Occipital lobe (tissue), 2 donors: ENCODE data around the gene KNDC1. TPM values are rescaled to one million over a fixed set of nuclear protein-coding genes. Genes with fewer than 3 reads are reported as not detected.
"Not testable (repeated sequence)": the region's sequence is repeated elsewhere in the genome, so short reads cannot be mapped to it uniquely, and the experiment has no call there.

Experiments used
- DNase-seq: peaks from one replicate; lab custom pipeline; 2025; lab: John Stamatoyannopoulos, UW
- total RNA-seq: library from RNA; depleted of rRNA; stranded (reverse); fragments of >200 nt; gene quantifications from one replicate; pipeline ENCODE4 v1.2.3, GENCODE V29; 2014

Gene KNDC1
- total RNA-seq, 1 donor from 2014 or later: 5.9 TPM

- DNase-seq: no peak
These were observed 61.3 kb downstream of the KNDC1 start for GRCh38 chr10:133221331-133221730.

- DNase-seq: not testable (repeated sequence)
These were observed 61.7 kb downstream of the KNDC1 start for GRCh38 chr10:133221756-133222155.

GRCh38 chr10:133224076-133224475, 64.1 kb downstream of the KNDC1 start:
- DNase-seq: no peak

- no peak for DNase-seq
These were observed 64.8 kb downstream of the KNDC1 start for GRCh38 chr10:133224756-133225372.

- no peak for DNase-seq
These were observed 65.7 kb downstream of the KNDC1 start for GRCh38 chr10:133225707-133226191.

GRCh38 chr10:133226251-133226808, 66.3 kb downstream of the KNDC1 start:
- DNase-seq: no peak

- no peak for DNase-seq
These were observed 67.2 kb downstream of the KNDC1 start for GRCh38 chr10:133227256-133227655.

GRCh38 chr10:133229265-133230043, 69.4 kb downstream of the KNDC1 start:
- DNase-seq: no peak

GRCh38 chr10:133230044-133230361, 70.0 kb downstream of the KNDC1 start, which contains the start of gene UTF1:
Gene UTF1 (plus strand): TSS chr10:133230217. CDS start chr10:133230289, 72 bp downstream.
- no peak for DNase-seq

GRCh38 chr10:133230387-133231195, 70.6 kb downstream of the KNDC1 start:
- DNase-seq: no peak

- DNase-seq: no peak
These were observed 71.4 kb downstream of the KNDC1 start for GRCh38 chr10:133231244-133231945.

- no peak for DNase-seq
These were observed 72.0 kb downstream of the KNDC1 start for GRCh38 chr10:133231946-133232574.

GRCh38 chr10:133234796-133235195, 74.8 kb downstream of the KNDC1 start:
- not testable (repeated sequence) for DNase-seq

- DNase-seq: no peak
These were observed 75.3 kb downstream of the KNDC1 start for GRCh38 chr10:133235265-133235855.

GRCh38 chr10:133235932-133236331, 75.9 kb downstream of the KNDC1 start:
- DNase-seq: no peak

GRCh38 chr10:133236401-133237240, 76.6 kb downstream of the KNDC1 start:
- no peak for DNase-seq

- no peak for DNase-seq
These were observed 77.2 kb downstream of the KNDC1 start for GRCh38 chr10:133237241-133237587.

- DNase-seq: no peak
These were observed 77.8 kb downstream of the KNDC1 start, which contains the start of gene VENTX for GRCh38 chr10:133237588-133238465. Gene VENTX (plus strand): TSS chr10:133237855. CDS start chr10:133237915, 60 bp downstream.
